ENCODE data around the gene DDB1. TPM values are rescaled to one million over a fixed set of nuclear protein-coding genes. Genes with fewer than 3 reads are reported as not detected.

DDB1 gene
- total and polyA plus RNA-seq, 8 donors: 140 to 203 (median 184) TPM

GRCh38 chr11:61361741-61362541, 29.0 kb upstream of the DDB1 start, which contains the start of the genes CYB561A3 and TMEM138:
CYB561A3 (minus strand) TSS chr11:61361882; CDS start chr11:61356713, 5,169 bp downstream.
TMEM138 (plus strand) TSS chr11:61362374; CDS start chr11:61364391, 2,017 bp downstream.
- peak within 1 kb of the TSS; percentile 79 to 80 for H3K4me3 ChIP-seq
- DNase-seq (peak; percentile 92 to 98 (median 94)), ATAC-seq (peak; percentile 97)
- peaks cover 8 to 49% of the 10 kb centered on the region in 2 donors for H3K4me1 ChIP-seq
- H3K9me3 ChIP-seq: no peaks in the 10 kb centered on the region
- H3K36me3 ChIP-seq: peaks cover 0 to 30% of the 10 kb centered on the region in 2 donors
- intact Hi-C loops (cut with DNase I): no loop called here
- H3K27ac ChIP-seq: peak within 1 kb of the TSS; percentile 99
- TF ChIP-seq, protein P1, sequence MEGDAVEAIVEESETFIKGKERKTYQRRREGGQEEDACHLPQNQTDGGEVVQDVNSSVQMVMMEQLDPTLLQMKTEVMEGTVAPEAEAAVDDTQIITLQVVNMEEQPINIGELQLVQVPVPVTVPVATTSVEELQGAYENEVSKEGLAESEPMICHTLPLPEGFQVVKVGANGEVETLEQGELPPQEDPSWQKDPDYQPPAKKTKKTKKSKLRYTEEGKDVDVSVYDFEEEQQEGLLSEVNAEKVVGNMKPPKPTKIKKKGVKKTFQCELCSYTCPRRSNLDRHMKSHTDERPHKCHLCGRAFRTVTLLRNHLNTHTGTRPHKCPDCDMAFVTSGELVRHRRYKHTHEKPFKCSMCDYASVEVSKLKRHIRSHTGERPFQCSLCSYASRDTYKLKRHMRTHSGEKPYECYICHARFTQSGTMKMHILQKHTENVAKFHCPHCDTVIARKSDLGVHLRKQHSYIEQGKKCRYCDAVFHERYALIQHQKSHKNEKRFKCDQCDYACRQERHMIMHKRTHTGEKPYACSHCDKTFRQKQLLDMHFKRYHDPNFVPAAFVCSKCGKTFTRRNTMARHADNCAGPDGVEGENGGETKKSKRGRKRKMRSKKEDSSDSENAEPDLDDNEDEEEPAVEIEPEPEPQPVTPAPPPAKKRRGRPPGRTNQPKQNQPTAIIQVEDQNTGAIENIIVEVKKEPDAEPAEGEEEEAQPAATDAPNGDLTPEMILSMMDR (IDR thresholded peaks at IDR 0.05): no peak
- H3K27me3 ChIP-seq: no peaks in the 10 kb centered on the region

DNA sequence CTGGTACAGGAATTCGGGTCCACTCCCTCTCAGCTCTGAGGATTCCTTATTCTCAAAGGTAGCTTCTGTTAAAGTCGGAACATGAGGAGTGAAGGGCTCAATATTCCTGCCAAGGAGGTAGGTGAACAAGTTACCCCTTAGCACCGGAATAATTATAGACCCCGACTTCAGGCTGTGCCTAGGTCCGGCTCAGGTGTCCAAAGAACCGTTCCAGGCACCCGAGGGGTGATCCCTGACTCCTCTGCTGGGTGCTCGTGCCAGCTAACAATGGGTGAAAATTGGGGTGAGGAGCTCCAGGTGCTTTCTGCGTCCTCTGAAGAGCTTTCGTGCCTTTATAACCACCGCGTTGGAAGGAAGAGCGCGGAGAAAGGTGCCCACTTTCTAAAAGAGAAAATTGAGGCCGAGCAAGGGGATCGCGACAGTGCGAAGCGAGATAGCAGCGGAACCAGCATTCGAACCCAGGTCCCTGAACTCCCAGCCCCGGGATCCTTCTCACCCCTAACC, 28.4 kb upstream of the DDB1 start:
- intact Hi-C loops (cut with DNase I): no loop called here
- H3K4me3 ChIP-seq: peak overlapping the region; percentile 79 to 80
- ATAC-seq (no peak), DNase-seq (no peak)
- TF ChIP-seq, protein P1 (IDR thresholded peaks at IDR 0.05): no peak
- no peaks in the 10 kb centered on the region for H3K9me3 ChIP-seq
- peak overlapping the region; percentile 99 for H3K27ac ChIP-seq
- H3K27me3 ChIP-seq: no peaks in the 10 kb centered on the region
- H3K36me3 ChIP-seq: peaks cover 0 to 23% of the 10 kb centered on the region in 2 donors
- peaks cover 8 to 54% of the 10 kb centered on the region in 2 donors for H3K4me1 ChIP-seq

- intact Hi-C loops (cut with DNase I): no loop called here
- no peak for ATAC-seq
- no peaks in the 10 kb centered on the region for H3K9me3 ChIP-seq
- TF ChIP-seq, protein P1 (IDR thresholded peaks at IDR 0.05): no peak
- no peak for DNase-seq
- no peak overlapping the region for H3K27ac ChIP-seq
- H3K4me3 ChIP-seq: no peak overlapping the region
- peaks cover 8 to 54% of the 10 kb centered on the region in 2 donors for H3K4me1 ChIP-seq
- H3K27me3 ChIP-seq: no peaks in the 10 kb centered on the region
- peaks cover 0 to 17% of the 10 kb centered on the region in 2 donors for H3K36me3 ChIP-seq
Observed at GRCh38 chr11:61359516-61359915, 26.6 kb upstream of the DDB1 start.

DNA sequence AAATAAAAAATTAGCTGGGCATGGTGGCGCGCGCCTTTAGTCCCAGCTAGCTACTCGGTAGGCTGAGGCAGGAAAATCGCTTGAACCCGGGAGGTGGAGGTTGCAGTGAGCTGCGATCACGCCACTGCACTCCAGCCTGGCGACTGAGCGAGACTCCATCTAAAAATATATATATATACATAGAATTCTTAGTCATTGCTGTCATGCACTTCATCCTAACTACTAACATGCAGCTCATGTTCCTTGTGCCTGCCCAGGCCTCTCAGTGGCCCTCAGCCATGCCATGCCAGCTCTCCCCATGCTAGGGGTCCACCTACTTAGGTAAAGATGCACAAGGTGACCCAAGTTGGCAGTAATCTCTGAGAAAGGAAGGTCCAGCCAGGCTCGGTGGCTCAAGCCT, 25.7 kb upstream of the DDB1 start:
- TF ChIP-seq, protein P1 (IDR thresholded peaks at IDR 0.05): no peak
- Histone ChIP-seq H3K36me3 (peaks cover 0 to 20% of the 10 kb centered on the region in 2 donors), H3K4me1 (peaks cover 8 to 50% of the 10 kb centered on the region in 2 donors), H3K27me3 (no peaks in the 10 kb centered on the region), H3K27ac (no peak overlapping the region), H3K9me3 (no peaks in the 10 kb centered on the region), H3K4me3 (no peak overlapping the region)
- ATAC-seq (no peak), DNase-seq (no peak)
- intact Hi-C loops (cut with DNase I): no loop called here

DNA sequence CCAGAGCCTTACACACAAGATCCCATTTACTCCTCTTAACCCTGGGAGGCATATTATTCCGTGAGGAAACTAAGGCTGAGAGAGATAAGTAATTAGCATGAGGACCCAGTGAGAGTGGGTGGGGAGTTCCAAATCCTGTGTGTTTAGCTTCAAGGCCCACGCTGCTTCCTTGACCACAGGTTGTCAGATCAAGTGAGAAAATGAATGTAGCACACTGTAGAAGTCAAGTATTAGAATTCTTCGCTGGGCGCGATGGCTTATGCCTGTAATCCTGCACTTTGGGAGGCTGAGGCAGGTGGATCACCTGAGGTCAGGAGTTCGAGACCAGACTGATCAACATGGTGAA, 25.0 kb upstream of the DDB1 start:
- H3K4me1 ChIP-seq: peaks cover 1 to 43% of the 10 kb centered on the region in 2 donors
- no peak overlapping the region for H3K4me3 ChIP-seq
- TF ChIP-seq, protein P1 (IDR thresholded peaks at IDR 0.05): no peak
- intact Hi-C loops (cut with DNase I): no loop called here
- H3K27me3 ChIP-seq: no peaks in the 10 kb centered on the region
- H3K36me3 ChIP-seq: peaks cover 0 to 27% of the 10 kb centered on the region in 2 donors
- no peaks in the 10 kb centered on the region for H3K9me3 ChIP-seq
- ATAC-seq: no peak
- H3K27ac ChIP-seq: peak overlapping the region in 1 of 2 donors; percentile 79
- no peak for DNase-seq

Data from left lung (tissue), 10 donors.